Progenitor cell of endocrine pancreas (in vitro differentiated cells): ENCODE results near the gene FGF4. TPM values are rescaled to one million over a fixed set of nuclear protein-coding genes. Genes with fewer than 3 reads are reported as not detected.

Experiments used
- DNase-seq: peaks from one replicate; pipeline ENCODE4 v3.0.0; 2021; ENCODE audit warnings: low spot score; ENCODE audit not compliant: unreplicated experiment
- H3K27ac Mint-ChIP-seq: 2 replicates; pipeline ENCODE4 v1.8.0; 2021; ENCODE audit warnings: mild to moderate bottlenecking, moderate library complexity, mixed read lengths
- H3K27me3 Mint-ChIP-seq: 2 replicates; pipeline ENCODE4 v1.8.0; 2021; ENCODE audit warnings: mixed read lengths
- H3K36me3 Mint-ChIP-seq: 2 replicates; pipeline ENCODE4 v1.8.0; 2022; ENCODE audit warnings: mixed read lengths; ENCODE audit not compliant: insufficient read depth
- H3K4me1 Mint-ChIP-seq: 2 replicates; pipeline ENCODE4 v1.8.0; 2021; ENCODE audit warnings: low read depth, mixed read lengths
- H3K4me3 Mint-ChIP-seq: 2 replicates; pipeline ENCODE4 v1.8.0; 2021; ENCODE audit warnings: low read depth, mild to moderate bottlenecking, moderate library complexity, mixed read lengths
- H3K9me3 Mint-ChIP-seq: 2 replicates; pipeline ENCODE4 v1.8.0; 2021; ENCODE audit warnings: low read depth, mixed read lengths
- CTCF ChIP-seq: fragments of 200-600 bp; sonication (generic); IDR thresholded peaks from one replicate; pipeline ENCODE4 v1.5.0; 2021; ENCODE audit warnings: antibody characterized with exemption, mild to moderate bottlenecking; ENCODE audit not compliant: unreplicated experiment
- total RNA-seq: library from RNA; stranded (reverse); gene quantifications from 2 replicates; pipeline ENCODE4 v1.2.1, GENCODE V29; 2021

Gene FGF4
- total RNA-seq, 1 donor from 2014 or later, result not detected

- H3K36me3 Mint-ChIP-seq, result no peaks in the 10 kb centered on the region
- TF ChIP-seq CTCF, result no peak
- H3K9me3 Mint-ChIP-seq, result no peaks in the 10 kb centered on the region
- H3K4me3 Mint-ChIP-seq, result no peak overlapping the region
- no peaks in the 10 kb centered on the region for H3K4me1 Mint-ChIP-seq
- peaks cover 21% of the 10 kb centered on the region for H3K27me3 Mint-ChIP-seq
- DNase-seq, result no peak
- no peak overlapping the region for H3K27ac Mint-ChIP-seq
Measured at GRCh38 chr11:69803604-69804218, 28.6 kb upstream of the FGF4 start.

- Mint-ChIP-seq H3K4me3 (no peak overlapping the region), H3K27ac (no peak overlapping the region), H3K4me1 (no peaks in the 10 kb centered on the region), H3K36me3 (no peaks in the 10 kb centered on the region), H3K27me3 (peaks cover 15% of the 10 kb centered on the region), H3K9me3 (no peaks in the 10 kb centered on the region)
- TF ChIP-seq CTCF, result no peak
- no peak for DNase-seq
Measured at GRCh38 chr11:69803022-69803421, 27.9 kb upstream of the FGF4 start.

- Mint-ChIP-seq H3K4me3 (no peak overlapping the region), H3K27me3 (peaks cover 13% of the 10 kb centered on the region), H3K9me3 (no peaks in the 10 kb centered on the region), H3K36me3 (no peaks in the 10 kb centered on the region), H3K4me1 (no peaks in the 10 kb centered on the region), H3K27ac (no peak overlapping the region)
- TF ChIP-seq CTCF, result no peak
- no peak for DNase-seq
Measured at GRCh38 chr11:69802590-69802989, 27.4 kb upstream of the FGF4 start.

GRCh38 chr11:69801513-69802335 lies 26.6 kb upstream of the FGF4 start:
- Mint-ChIP-seq H3K4me3 (no peak overlapping the region), H3K9me3 (no peaks in the 10 kb centered on the region), H3K4me1 (no peaks in the 10 kb centered on the region), H3K27ac (no peak overlapping the region), H3K27me3 (peaks cover 8% of the 10 kb centered on the region), H3K36me3 (no peaks in the 10 kb centered on the region)
- TF ChIP-seq CTCF, result peak; percentile 78
- DNase-seq, result peak; percentile 70

GRCh38 chr11:69800278-69800677 lies 25.1 kb upstream of the FGF4 start:
- peaks cover 4% of the 10 kb centered on the region for H3K27me3 Mint-ChIP-seq
- H3K36me3 Mint-ChIP-seq, result no peaks in the 10 kb centered on the region
- no peak overlapping the region for H3K4me3 Mint-ChIP-seq
- no peaks in the 10 kb centered on the region for H3K9me3 Mint-ChIP-seq
- no peak for DNase-seq
- H3K4me1 Mint-ChIP-seq, result no peaks in the 10 kb centered on the region
- no peak overlapping the region for H3K27ac Mint-ChIP-seq
- TF ChIP-seq CTCF, result no peak
